AG08395 (cell line): Measurements from ENCODE around the gene MCCD1.

ENCODE experiments used
- DNase-seq: peaks from one replicate; pipeline ENCODE4 v3.0.0; 2012; ENCODE audit warnings: mixed read lengths, low spot score

Gene MCCD1

DNA sequence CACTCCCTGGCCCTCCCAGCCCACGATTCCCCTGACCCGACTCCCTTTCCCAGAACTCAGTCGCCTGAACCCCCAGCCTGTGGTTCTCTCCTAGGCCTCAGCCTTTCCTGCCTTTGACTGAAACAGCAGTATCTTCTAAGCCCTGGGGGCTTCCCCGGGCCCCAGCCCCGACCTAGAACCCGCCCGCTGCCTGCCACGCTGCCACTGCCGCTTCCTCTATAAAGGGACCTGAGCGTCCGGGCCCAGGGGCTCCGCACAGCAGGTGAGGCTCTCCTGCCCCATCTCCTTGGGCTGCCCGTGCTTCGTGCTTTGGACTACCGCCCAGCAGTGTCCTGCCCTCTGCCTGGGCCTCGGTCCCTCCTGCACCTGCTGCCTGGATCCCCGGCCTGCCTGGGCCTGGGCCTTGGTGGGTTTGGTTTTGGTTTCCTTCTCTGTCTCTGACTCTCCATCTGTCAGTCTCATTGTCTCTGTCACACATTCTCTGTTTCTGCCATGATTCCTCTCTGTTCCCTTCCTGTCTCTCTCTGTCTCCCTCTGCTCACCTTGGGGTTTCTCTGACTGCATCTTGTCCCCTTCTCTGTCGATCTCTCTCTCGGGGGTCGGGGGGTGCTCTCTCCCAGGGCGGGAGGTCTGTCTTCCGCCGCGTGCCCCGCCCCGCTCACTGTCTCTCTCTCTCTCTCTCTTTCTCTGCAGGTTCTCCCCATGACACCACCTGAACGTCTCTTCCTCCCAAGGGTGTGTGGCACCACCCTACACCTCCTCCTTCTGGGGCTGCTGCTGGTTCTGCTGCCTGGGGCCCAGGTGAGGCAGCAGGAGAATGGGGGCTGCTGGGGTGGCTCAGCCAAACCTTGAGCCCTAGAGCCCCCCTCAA is 43.5 kb downstream of the MCCD1 start, which contains the start of gene LTA:
TSS of gene LTA (plus strand) at position 249 of the 871 bp plus-strand sequence. CDS start at position 703, 454 bp downstream.
- no peak for DNase-seq

DNA sequence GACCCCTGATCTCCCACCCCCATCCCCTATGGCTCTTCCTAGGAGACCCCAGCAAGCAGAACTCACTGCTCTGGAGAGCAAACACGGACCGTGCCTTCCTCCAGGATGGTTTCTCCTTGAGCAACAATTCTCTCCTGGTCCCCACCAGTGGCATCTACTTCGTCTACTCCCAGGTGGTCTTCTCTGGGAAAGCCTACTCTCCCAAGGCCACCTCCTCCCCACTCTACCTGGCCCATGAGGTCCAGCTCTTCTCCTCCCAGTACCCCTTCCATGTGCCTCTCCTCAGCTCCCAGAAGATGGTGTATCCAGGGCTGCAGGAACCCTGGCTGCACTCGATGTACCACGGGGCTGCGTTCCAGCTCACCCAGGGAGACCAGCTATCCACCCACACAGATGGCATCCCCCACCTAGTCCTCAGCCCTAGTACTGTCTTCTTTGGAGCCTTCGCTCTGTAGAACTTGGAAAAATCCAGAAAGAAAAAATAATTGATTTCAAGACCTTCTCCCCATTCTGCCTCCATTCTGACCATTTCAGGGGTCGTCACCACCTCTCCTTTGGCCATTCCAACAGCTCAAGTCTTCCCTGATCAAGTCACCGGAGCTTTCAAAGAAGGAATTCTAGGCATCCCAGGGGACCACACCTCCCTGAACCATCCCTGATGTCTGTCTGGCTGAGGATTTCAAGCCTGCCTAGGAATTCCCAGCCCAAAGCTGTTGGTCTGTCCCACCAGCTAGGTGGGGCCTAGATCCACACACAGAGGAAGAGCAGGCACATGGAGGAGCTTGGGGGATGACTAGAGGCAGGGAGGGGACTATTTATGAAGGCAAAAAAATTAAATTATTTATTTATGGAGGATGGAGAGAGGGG is 44.7 kb downstream of the MCCD1 start:
- DNase-seq = no peak

DNA sequence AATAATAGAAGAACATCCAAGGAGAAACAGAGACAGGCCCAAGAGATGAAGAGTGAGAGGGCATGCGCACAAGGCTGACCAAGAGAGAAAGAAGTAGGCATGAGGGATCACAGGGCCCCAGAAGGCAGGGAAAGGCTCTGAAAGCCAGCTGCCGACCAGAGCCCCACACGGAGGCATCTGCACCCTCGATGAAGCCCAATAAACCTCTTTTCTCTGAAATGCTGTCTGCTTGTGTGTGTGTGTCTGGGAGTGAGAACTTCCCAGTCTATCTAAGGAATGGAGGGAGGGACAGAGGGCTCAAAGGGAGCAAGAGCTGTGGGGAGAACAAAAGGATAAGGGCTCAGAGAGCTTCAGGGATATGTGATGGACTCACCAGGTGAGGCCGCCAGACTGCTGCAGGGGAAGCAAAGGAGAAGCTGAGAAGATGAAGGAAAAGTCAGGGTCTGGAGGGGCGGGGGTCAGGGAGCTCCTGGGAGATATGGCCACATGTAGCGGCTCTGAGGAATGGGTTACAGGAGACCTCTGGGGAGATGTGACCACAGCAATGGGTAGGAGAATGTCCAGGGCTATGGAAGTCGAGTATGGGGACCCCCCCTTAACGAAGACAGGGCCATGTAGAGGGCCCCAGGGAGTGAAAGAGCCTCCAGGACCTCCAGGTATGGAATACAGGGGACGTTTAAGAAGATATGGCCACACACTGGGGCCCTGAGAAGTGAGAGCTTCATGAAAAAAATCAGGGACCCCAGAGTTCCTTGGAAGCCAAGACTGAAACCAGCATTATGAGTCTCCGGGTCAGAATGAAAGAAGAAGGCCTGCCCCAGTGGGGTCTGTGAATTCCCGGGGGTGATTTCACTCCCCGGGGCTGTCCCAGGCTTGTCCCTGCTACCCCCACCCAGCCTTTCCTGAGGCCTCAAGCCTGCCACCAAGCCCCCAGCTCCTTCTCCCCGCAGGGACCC is 45.6 kb downstream of the MCCD1 start:
- DNase-seq = no peak

DNA sequence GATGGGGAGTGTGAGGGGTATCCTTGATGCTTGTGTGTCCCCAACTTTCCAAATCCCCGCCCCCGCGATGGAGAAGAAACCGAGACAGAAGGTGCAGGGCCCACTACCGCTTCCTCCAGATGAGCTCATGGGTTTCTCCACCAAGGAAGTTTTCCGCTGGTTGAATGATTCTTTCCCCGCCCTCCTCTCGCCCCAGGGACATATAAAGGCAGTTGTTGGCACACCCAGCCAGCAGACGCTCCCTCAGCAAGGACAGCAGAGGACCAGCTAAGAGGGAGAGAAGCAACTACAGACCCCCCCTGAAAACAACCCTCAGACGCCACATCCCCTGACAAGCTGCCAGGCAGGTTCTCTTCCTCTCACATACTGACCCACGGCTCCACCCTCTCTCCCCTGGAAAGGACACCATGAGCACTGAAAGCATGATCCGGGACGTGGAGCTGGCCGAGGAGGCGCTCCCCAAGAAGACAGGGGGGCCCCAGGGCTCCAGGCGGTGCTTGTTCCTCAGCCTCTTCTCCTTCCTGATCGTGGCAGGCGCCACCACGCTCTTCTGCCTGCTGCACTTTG is 46.7 kb downstream of the MCCD1 start, which contains the start of gene TNF:
TSS of gene TNF (plus strand) at position 231 of the 567 bp plus-strand sequence. CDS start at position 408, 177 bp downstream.
- DNase-seq = no peak

DNA sequence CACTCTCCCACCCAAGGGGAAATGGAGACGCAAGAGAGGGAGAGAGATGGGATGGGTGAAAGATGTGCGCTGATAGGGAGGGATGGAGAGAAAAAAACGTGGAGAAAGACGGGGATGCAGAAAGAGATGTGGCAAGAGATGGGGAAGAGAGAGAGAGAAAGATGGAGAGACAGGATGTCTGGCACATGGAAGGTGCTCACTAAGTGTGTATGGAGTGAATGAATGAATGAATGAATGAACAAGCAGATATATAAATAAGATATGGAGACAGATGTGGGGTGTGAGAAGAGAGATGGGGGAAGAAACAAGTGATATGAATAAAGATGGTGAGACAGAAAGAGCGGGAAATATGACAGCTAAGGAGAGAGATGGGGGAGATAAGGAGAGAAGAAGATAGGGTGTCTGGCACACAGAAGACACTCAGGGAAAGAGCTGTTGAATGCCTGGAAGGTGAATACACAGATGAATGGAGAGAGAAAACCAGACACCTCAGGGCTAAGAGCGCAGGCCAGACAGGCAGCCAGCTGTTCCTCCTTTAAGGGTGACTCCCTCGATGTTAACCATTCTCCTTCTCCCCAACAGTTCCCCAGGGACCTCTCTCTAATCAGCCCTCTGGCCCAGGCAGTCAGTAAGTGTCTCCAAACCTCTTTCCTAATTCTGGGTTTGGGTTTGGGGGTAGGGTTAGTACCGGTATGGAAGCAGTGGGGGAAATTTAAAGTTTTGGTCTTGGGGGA is 47.4 kb downstream of the MCCD1 start:
- no peak for DNase-seq

DNA sequence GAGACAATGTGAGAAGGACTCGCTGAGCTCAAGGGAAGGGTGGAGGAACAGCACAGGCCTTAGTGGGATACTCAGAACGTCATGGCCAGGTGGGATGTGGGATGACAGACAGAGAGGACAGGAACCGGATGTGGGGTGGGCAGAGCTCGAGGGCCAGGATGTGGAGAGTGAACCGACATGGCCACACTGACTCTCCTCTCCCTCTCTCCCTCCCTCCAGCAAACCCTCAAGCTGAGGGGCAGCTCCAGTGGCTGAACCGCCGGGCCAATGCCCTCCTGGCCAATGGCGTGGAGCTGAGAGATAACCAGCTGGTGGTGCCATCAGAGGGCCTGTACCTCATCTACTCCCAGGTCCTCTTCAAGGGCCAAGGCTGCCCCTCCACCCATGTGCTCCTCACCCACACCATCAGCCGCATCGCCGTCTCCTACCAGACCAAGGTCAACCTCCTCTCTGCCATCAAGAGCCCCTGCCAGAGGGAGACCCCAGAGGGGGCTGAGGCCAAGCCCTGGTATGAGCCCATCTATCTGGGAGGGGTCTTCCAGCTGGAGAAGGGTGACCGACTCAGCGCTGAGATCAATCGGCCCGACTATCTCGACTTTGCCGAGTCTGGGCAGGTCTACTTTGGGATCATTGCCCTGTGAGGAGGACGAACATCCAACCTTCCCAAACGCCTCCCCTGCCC is 48.3 kb downstream of the MCCD1 start:
- no peak for DNase-seq

DNA sequence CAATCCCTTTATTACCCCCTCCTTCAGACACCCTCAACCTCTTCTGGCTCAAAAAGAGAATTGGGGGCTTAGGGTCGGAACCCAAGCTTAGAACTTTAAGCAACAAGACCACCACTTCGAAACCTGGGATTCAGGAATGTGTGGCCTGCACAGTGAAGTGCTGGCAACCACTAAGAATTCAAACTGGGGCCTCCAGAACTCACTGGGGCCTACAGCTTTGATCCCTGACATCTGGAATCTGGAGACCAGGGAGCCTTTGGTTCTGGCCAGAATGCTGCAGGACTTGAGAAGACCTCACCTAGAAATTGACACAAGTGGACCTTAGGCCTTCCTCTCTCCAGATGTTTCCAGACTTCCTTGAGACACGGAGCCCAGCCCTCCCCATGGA is 48.8 kb downstream of the MCCD1 start:
- no peak for DNase-seq

DNA sequence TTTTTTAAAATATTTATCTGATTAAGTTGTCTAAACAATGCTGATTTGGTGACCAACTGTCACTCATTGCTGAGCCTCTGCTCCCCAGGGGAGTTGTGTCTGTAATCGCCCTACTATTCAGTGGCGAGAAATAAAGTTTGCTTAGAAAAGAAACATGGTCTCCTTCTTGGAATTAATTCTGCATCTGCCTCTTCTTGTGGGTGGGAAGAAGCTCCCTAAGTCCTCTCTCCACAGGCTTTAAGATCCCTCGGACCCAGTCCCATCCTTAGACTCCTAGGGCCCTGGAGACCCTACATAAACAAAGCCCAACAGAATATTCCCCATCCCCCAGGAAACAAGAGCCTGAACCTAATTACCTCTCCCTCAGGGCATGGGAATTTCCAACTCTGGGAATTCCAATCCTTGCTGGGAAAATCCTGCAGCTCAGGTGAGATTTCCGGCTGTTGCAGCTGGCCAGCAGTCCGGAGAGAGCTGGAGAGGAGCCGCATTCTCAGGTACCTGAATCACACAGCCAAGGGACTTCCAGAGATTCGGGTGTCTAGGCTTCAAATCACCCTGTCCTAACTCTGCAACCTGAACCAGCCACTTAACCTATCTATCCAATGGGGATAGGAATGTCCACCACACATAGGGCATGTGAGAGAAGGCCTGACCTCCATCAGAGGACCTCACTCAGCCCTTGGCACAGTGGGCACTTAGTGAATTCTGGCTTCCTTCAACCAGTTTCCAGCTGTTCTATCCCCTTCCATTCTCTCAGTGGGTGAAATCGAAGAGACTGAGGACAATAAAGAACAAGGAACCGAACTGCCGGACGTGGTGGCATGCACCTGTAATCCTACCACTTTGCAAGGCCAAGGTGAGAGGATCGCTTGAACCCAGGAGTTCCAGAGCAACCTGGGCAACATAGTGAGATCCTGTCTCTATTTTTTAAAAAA is 49.7 kb downstream of the MCCD1 start:
- no peak for DNase-seq

DNA sequence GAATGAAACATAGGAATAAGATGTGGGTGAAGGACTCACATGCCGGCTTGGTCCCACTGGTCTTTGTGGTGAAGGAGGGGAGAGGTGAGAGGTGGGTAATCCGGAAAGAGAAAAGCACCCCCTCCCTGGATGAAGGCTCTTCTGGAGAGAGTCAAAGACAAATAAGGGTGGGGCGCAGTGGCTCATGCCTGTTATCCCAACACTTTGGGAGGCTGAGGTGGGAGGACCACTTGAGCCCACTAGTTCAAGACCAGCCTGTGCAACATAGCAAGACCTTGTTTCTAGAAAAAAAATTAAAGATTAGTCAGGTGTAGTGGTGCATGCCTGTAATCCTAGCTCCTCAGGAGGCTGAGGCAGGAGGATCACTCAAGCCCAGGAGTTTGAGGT is 50.4 kb downstream of the MCCD1 start:
- DNase-seq = no peak
